ENCODE data around the gene KCNMA1. TPM values are rescaled to one million over a fixed set of nuclear protein-coding genes. Genes with fewer than 3 reads are reported as not detected.

Gene KCNMA1
- total RNA-seq, 3 donors from 2014 or later, result 0.10 to 0.60 (median 0.18) TPM

GRCh38 chr10:77458986-77459590, 178.5 kb downstream of the KCNMA1 start:
- H3K4me1 Mint-ChIP-seq (ENCODE audit: low read depth), result no peaks in the 10 kb centered on the region
- DNase-seq (no peak), ATAC-seq (no peak)
- H3K9me3 Mint-ChIP-seq, result no peaks in the 10 kb centered on the region
- no peaks in the 10 kb centered on the region for H3K36me3 Mint-ChIP-seq (ENCODE audit: insufficient read depth)
- H3K4me3 Mint-ChIP-seq, result no peak overlapping the region
- H3K27me3 Mint-ChIP-seq (ENCODE audit: low read depth), result peaks cover 4% of the 10 kb centered on the region

GRCh38 chr10:77457721-77458120, 179.9 kb downstream of the KCNMA1 start:
- Mint-ChIP-seq H3K9me3 (no peaks in the 10 kb centered on the region), H3K4me3 (no peak overlapping the region), H3K4me1 (ENCODE audit: low read depth) (no peaks in the 10 kb centered on the region), H3K27me3 (ENCODE audit: low read depth) (peaks cover 4% of the 10 kb centered on the region), H3K36me3 (ENCODE audit: insufficient read depth) (no peaks in the 10 kb centered on the region)
- DNase-seq, result no peak
- no peak for ATAC-seq

- Mint-ChIP-seq H3K4me3 (no peak overlapping the region), H3K9me3 (no peaks in the 10 kb centered on the region), H3K4me1 (ENCODE audit: low read depth) (no peaks in the 10 kb centered on the region), H3K36me3 (ENCODE audit: insufficient read depth) (no peaks in the 10 kb centered on the region), H3K27me3 (ENCODE audit: low read depth) (peaks cover 4% of the 10 kb centered on the region)
- no peak for ATAC-seq
- DNase-seq, result no peak
These were observed 180.3 kb downstream of the KCNMA1 start for GRCh38 chr10:77457266-77457665.

GRCh38 chr10:77456414-77456813, 181.2 kb downstream of the KCNMA1 start:
- H3K4me1 Mint-ChIP-seq (ENCODE audit: low read depth), result no peaks in the 10 kb centered on the region
- H3K36me3 Mint-ChIP-seq (ENCODE audit: insufficient read depth), result no peaks in the 10 kb centered on the region
- H3K4me3 Mint-ChIP-seq, result no peak overlapping the region
- H3K9me3 Mint-ChIP-seq, result no peaks in the 10 kb centered on the region
- no peak for ATAC-seq
- H3K27me3 Mint-ChIP-seq (ENCODE audit: low read depth), result peaks cover 4% of the 10 kb centered on the region
- no peak for DNase-seq

- no peaks in the 10 kb centered on the region for H3K36me3 Mint-ChIP-seq (ENCODE audit: insufficient read depth)
These were observed 182.0 kb downstream of the KCNMA1 start for GRCh38 chr10:77455561-77455960.

GRCh38 chr10:77452952-77453564, 184.6 kb downstream of the KCNMA1 start:
- no peaks in the 10 kb centered on the region for H3K9me3 Mint-ChIP-seq
- no peaks in the 10 kb centered on the region for H3K27me3 Mint-ChIP-seq (ENCODE audit: low read depth)
- no peak for ATAC-seq
- DNase-seq, result no peak
- no peak overlapping the region for H3K4me3 Mint-ChIP-seq
- H3K4me1 Mint-ChIP-seq (ENCODE audit: low read depth), result no peaks in the 10 kb centered on the region
- H3K36me3 Mint-ChIP-seq (ENCODE audit: insufficient read depth), result no peaks in the 10 kb centered on the region

More at GRCh38 chr10:77455561-77455960, 182.0 kb downstream of the KCNMA1 start:
- H3K9me3 Mint-ChIP-seq, result no peaks in the 10 kb centered on the region
- ATAC-seq (no peak), DNase-seq (no peak)
- no peak overlapping the region for H3K4me3 Mint-ChIP-seq
- H3K27me3 Mint-ChIP-seq (ENCODE audit: low read depth), result peaks cover 4% of the 10 kb centered on the region
- H3K4me1 Mint-ChIP-seq (ENCODE audit: low read depth), result no peaks in the 10 kb centered on the region

GRCh38 chr10:77451886-77452285, 185.7 kb downstream of the KCNMA1 start:
- no peak overlapping the region for H3K4me3 Mint-ChIP-seq
- H3K4me1 Mint-ChIP-seq (ENCODE audit: low read depth), result no peaks in the 10 kb centered on the region
- ATAC-seq, result no peak
- no peaks in the 10 kb centered on the region for H3K9me3 Mint-ChIP-seq
- H3K27me3 Mint-ChIP-seq (ENCODE audit: low read depth), result no peaks in the 10 kb centered on the region
- no peak for DNase-seq
- no peaks in the 10 kb centered on the region for H3K36me3 Mint-ChIP-seq (ENCODE audit: insufficient read depth)

- ATAC-seq, result no peak
- no peaks in the 10 kb centered on the region for H3K27me3 Mint-ChIP-seq (ENCODE audit: low read depth)
- no peaks in the 10 kb centered on the region for H3K9me3 Mint-ChIP-seq
- DNase-seq, result no peak
- no peak overlapping the region for H3K4me3 Mint-ChIP-seq
- no peaks in the 10 kb centered on the region for H3K4me1 Mint-ChIP-seq (ENCODE audit: low read depth)
- H3K36me3 Mint-ChIP-seq (ENCODE audit: insufficient read depth), result no peaks in the 10 kb centered on the region
These were observed 189.4 kb downstream of the KCNMA1 start for GRCh38 chr10:77448226-77448625.

- H3K27me3 Mint-ChIP-seq (ENCODE audit: low read depth), result no peaks in the 10 kb centered on the region
- H3K36me3 Mint-ChIP-seq (ENCODE audit: insufficient read depth), result no peaks in the 10 kb centered on the region
- no peak for ATAC-seq
- DNase-seq, result no peak
- H3K4me3 Mint-ChIP-seq, result no peak overlapping the region
- no peaks in the 10 kb centered on the region for H3K4me1 Mint-ChIP-seq (ENCODE audit: low read depth)
- no peaks in the 10 kb centered on the region for H3K9me3 Mint-ChIP-seq
These were observed 190.9 kb downstream of the KCNMA1 start for GRCh38 chr10:77446700-77447099.

GRCh38 chr10:77445547-77445946, 192.1 kb downstream of the KCNMA1 start:
- Mint-ChIP-seq H3K4me3 (no peak overlapping the region), H3K4me1 (ENCODE audit: low read depth) (no peaks in the 10 kb centered on the region), H3K27me3 (ENCODE audit: low read depth) (no peaks in the 10 kb centered on the region), H3K36me3 (ENCODE audit: insufficient read depth) (no peaks in the 10 kb centered on the region), H3K9me3 (no peaks in the 10 kb centered on the region)
- DNase-seq (no peak), ATAC-seq (no peak)

GRCh38 chr10:77444041-77444440, 193.6 kb downstream of the KCNMA1 start:
- Mint-ChIP-seq H3K36me3 (ENCODE audit: insufficient read depth) (no peaks in the 10 kb centered on the region), H3K9me3 (no peaks in the 10 kb centered on the region), H3K4me3 (no peak overlapping the region), H3K27me3 (ENCODE audit: low read depth) (no peaks in the 10 kb centered on the region), H3K4me1 (ENCODE audit: low read depth) (no peaks in the 10 kb centered on the region)
- DNase-seq (no peak), ATAC-seq (no peak)

GRCh38 chr10:77442699-77443189, 194.9 kb downstream of the KCNMA1 start:
- Mint-ChIP-seq H3K4me3 (no peak overlapping the region), H3K4me1 (ENCODE audit: low read depth) (no peaks in the 10 kb centered on the region), H3K9me3 (no peaks in the 10 kb centered on the region), H3K27me3 (ENCODE audit: low read depth) (no peaks in the 10 kb centered on the region), H3K36me3 (ENCODE audit: insufficient read depth) (no peaks in the 10 kb centered on the region)
- DNase-seq, result no peak
- ATAC-seq, result no peak

- H3K4me1 Mint-ChIP-seq (ENCODE audit: low read depth), result no peaks in the 10 kb centered on the region
- no peaks in the 10 kb centered on the region for H3K9me3 Mint-ChIP-seq
- DNase-seq (no peak), ATAC-seq (no peak)
- no peaks in the 10 kb centered on the region for H3K27me3 Mint-ChIP-seq (ENCODE audit: low read depth)
- H3K4me3 Mint-ChIP-seq, result no peak overlapping the region
- H3K36me3 Mint-ChIP-seq (ENCODE audit: insufficient read depth), result no peaks in the 10 kb centered on the region
These were observed 196.0 kb downstream of the KCNMA1 start for GRCh38 chr10:77441353-77442166.

- no peaks in the 10 kb centered on the region for H3K4me1 Mint-ChIP-seq (ENCODE audit: low read depth)
- H3K9me3 Mint-ChIP-seq, result no peaks in the 10 kb centered on the region
- DNase-seq (no peak), ATAC-seq (no peak)
- no peaks in the 10 kb centered on the region for H3K36me3 Mint-ChIP-seq (ENCODE audit: insufficient read depth)
- H3K27me3 Mint-ChIP-seq (ENCODE audit: low read depth), result no peaks in the 10 kb centered on the region
- no peak overlapping the region for H3K4me3 Mint-ChIP-seq
These were observed 201.2 kb downstream of the KCNMA1 start for GRCh38 chr10:77436257-77436975.
